MM.1S (cell line): ENCODE data around the gene CRYBA4.

Experiments
- CTCF ChIP-seq: fragments of 300-600 bp; sonication (generic); IDR thresholded peaks from 2 replicates; pipeline ENCODE4 v1.5.1; 2016; ENCODE audit warnings: antibody characterized with exemption, low read length, mixed read lengths
- EZH2 ChIP-seq: fragments of 300-600 bp; sonication (generic); optimal IDR thresholded peaks from 2 replicates; pipeline ENCODE3; 2017; ENCODE audit warnings: low read depth, mild to moderate bottlenecking, antibody characterized with exemption, low read length, mixed read lengths
- EZH2phosphoT487 ChIP-seq: fragments of 300-600 bp; sonication (generic); IDR thresholded peaks from 2 replicates; pipeline ENCODE4 v1.6.1; 2018; ENCODE audit warnings: antibody characterized with exemption, low read length

- TF ChIP-seq CTCF = no peak
- no peak for TF ChIP-seq EZH2
- TF ChIP-seq EZH2phosphoT487 = no peak
Measured at GRCh38 chr22:26658161-26658560, 36.4 kb downstream of the CRYBA4 start.
